GM19438 (cell line): ENCODE results near the gene EPHA1.

Source experiments
- ATAC-seq: cut with Tn5 transposase; IDR thresholded peaks from one replicate; pipeline ENCODE4 v1.9.1; 2021; ENCODE audit warnings: low read depth; ENCODE audit not compliant: unreplicated experiment

EPHA1 gene

DNA sequence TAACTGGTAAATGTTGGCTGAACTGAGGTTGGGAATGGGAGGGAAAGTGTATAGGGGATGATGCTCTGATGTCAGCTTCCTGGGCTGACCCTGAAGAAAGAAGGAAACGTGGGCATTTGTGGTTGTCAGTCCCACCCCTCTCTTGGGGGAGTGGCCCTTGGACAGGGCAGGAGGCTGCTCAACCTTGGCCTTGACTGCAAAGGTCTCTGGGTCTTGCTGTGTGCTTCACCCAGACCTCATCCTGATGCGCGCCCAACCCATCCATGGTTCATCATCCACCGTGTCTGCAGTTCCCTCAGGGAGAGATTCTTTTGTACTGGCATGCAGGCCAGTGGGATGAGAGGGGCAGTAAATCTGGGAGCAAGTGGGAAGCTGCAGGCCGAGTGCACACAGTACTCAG lies 32.3 kb downstream of the EPHA1 start:
- no peak for ATAC-seq

DNA sequence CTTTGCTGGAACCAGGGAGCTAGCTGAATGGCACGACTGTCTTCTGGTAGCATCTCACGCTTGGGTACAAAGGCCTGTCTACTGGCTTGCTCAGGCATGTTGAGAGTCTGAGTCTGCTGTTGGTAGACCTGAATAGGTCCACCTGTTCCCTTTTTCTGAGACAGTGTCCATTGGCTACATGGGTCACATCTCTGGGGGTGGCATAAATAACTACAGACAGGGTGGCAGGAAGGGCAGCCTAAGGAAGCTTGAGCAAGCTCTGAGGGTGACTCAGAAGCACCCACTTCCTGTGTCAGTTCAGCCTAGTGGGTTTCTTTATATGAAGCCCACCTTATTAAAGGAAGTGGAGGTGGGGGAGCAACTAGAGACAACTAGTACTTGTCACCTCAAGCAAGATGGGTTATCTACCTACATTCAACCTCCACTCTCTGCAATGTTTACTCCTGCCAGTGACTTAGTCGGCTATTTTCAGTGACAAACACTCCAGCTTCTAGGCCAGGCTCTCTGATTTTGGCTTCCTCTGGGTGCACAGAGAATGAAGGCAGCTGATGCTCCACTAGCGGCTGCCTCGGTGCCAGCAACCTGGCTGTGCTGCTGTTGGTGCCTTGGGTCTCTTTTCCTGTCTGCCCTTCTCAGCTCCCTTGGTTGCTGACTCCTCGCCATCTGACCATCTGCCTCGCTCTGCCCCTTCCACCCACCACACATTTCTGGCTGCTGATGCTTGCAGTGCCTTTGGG lies 33.2 kb downstream of the EPHA1 start:
- ATAC-seq: no peak

DNA sequence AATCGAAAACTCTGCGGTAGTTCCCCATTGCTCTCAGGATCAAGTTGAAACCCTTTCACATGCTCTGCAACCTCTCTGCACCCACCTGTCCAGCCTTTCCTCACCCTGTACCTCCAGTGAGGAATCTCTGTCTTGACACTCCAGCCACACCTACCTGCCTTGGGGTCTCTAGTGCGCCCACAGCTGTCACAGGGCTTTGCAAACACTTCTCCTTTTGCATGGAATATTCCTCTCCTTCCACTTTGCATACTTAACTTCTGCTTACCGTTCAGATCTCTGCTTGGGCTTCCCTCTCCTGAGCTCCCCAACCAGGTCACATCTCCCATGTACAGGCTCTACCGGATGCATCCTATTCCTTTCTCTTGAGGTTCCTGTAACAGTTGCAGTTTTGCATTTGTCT lies 34.1 kb downstream of the EPHA1 start:
- no peak for ATAC-seq

DNA sequence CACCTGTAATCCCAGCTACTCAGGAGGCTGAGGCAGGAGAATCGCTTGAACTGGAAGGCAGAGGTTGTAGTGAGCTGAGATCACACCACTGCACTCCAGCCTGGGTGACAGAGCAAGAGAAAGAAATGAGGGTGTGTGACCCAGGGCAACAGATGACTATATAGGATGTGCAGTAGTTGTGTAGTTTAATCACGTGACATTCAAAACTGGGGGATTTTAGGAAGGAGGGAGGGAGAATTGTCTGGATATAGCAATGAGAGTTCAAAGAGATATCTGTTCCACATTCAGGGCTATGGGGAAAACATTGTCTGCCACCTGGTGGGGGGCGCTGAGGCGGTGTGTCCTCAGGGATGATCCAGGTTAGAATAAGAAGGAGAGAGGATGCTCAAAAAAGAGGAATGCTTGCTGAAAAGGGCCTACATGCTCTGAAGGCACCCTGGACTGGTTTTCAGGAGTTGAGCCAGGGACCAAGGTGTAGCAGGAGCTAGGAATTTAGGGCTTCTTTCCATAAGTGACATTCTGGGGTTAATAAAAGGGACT lies 35.3 kb downstream of the EPHA1 start:
- ATAC-seq: no peak

DNA sequence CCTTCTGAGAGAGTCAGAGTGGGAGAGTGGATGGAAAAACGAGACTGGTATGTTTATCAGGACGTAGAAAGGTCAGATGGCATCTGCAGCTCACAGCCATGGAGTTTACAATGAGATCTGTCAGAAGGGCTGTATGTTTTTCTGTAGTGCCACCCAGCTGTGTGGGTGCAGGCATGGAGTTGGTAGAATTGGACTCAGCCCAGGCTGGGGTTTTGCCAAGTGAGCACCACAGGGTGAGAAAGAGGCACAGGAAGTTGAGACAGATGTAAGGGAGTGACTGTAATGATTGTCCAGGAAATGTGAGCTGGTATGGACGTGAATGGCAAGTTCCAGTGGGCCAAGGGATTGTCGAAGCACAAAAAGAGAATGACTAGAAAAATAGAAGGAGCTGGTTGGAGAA lies 36.6 kb downstream of the EPHA1 start:
- ATAC-seq: no peak

DNA sequence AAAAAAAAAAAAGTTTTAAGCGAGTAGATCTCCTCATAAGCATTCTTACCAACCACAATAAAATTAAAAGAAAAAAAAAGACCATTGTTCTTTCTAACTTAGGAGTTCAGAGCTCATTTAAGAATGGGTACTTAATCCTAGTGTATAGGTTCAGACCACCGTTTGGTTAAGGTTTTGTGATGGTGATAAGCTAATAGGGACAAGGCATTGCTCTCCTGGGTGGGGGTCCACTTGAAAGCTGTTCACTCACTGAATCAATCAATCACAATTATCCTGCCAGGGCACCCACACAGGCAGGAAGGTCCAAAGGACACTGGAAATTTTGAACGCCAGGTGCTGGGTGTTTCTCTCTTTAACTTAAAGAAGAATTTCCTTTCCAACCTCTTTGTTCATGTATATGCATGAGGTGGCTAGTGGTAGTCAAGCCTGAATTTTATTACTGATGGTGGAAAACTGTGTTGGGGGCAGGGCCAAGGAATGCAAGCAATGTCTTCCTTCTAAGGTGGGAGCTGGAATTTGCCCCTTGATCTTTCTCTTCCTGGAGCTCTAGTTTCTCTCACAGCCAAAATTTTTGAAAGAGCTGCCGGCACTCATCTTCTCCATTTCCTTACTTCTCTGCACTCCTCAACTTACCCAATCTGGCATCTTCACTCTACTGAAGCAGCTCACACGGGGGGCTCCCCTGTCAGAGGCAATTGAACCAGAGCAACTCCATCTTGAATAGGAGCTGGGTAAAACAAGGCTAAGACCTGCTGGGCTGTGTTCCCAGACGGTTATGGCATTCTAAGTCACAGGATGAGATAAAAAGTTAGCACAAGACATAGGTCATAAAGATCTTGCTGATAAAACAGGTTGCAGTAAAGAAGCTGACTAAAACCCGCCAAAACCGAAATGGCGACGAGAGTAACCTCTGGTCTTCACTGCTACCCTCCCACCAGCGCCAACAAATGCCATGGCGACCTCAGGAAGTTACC lies 38.7 kb downstream of the EPHA1 start:
- ATAC-seq: no peak

DNA sequence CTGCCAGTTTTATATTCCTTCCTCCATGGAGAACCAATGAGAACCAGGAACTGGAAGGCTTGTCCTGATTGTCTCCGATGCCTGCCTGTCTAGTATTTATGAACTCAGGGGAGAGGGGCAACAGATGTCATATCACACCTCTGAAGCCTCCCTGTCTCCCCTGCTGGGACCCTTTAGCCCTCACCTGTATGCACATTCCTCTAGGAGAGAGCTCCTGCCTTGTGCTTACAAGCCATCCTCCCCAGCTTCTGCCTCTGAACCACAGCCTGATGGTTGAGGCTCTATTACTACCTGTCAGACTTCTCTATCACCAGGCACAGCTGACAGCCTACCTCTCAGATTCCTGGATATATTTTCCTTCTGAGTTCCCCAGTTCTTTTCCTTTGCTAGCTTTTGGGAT lies 40.3 kb downstream of the EPHA1 start:
- no peak for ATAC-seq

DNA sequence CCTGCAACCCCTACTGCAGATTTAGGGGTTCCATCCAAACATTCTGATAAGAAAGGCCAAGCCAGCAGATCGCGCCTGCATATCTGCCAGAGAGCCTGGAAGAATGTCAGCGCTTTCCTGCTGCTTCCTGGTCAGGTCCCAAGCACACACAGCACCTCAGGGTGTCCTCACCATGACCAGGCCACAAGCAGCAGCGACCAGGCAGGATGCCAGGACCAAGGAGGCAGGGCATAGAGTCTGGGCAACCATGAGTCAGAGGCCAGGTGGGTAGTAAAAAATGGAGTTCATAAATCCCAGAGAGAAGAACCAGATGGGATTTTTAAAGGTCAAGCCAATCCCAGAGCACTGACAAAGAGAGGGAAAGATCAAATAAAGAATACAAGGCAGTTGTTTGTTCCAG lies 40.7 kb downstream of the EPHA1 start:
- ATAC-seq: no peak

DNA sequence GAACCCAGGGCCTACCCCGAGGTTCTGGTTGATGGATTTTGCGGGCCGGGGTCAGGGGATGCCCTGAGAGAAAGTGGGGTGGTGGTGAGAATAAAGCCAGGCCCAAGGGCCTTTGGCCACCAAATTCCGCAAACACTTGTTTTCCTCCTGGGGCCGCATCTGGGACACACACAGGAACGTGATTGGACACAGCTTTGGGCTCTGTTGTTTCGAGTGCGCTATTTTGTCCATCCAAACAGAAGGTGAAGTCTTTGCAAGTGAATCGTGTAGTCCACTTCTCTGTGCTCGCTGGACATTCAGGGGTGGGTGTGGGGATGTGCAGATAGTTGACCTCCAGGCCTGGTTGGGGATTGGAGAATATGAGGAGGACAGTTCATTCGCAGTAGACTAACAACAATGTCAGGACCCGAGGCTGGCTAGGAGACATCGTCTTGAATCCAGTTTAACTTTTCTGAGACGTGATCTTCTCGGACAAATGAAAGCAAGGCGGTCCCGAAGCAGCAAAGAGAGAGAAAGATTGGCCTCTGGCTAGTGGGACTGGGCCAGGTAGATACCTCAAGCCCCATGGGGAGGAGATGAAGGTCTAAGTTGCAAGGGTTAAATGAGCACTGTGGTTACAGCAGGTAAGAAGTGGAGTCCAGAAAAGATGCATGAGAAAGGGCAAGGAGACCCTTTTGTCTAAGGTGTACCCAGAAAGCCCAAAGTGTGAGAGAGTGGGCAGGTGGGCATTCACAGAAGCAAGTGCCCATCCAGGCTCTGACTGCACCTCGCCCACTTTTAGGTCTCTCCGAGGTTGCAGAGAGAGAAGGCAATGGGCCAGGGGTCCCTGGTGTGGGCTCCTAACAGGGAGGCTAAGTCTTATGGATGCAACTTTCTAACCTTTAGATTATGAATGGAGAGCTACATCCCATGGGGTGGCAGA lies 45.4 kb downstream of the EPHA1 start:
- no peak for ATAC-seq

DNA sequence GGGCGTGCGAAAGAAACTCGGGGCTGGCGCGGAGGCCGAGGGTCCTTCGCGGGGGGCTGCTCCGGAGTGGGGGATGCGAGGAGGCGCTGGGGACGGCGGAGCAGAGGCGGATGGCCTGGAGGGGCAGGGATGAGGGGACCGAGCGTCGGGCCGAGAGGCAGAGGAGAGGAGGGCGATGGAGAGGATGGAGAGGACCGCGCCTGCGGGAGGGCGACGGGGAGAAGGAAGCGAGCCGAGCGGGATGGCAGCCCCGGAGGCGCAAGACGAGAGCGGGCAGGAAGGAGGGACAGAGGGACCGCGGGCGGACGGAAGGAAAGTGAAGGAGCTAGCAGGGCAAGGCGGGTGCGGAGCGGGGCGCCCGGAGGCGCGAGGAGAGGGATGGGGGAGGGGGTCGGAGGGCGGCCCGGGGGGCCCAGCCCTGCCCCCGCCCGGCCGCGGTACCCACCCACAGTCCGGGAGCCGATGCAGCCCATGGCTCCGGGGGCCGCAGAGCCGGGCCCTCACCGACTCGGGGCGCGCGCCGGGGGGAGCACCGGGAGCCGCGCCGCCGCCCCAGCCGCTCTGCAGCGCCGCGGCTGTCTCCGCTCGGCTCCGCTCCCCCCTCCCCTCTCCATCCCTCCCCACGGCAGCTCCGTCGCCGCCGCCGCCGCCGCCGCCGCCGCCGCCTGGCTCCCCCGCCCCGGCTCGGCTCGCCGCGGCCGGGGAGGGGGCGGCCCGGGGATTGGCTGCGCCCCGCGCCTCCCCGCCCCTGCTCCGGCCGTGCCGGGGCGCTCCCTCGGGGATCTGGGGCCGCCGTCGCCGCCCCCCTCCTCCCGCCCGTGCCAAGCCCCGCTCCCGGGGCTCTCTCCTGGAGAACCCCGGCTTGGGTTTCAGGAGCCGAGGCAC lies 46.3 kb downstream of the EPHA1 start, which contains the start of gene FAM131B:
TSS of gene FAM131B (minus strand) at position 583 of the 885 bp plus-strand sequence. CDS start at position 473, 110 bp downstream.
- ATAC-seq: peak; percentile 50

DNA sequence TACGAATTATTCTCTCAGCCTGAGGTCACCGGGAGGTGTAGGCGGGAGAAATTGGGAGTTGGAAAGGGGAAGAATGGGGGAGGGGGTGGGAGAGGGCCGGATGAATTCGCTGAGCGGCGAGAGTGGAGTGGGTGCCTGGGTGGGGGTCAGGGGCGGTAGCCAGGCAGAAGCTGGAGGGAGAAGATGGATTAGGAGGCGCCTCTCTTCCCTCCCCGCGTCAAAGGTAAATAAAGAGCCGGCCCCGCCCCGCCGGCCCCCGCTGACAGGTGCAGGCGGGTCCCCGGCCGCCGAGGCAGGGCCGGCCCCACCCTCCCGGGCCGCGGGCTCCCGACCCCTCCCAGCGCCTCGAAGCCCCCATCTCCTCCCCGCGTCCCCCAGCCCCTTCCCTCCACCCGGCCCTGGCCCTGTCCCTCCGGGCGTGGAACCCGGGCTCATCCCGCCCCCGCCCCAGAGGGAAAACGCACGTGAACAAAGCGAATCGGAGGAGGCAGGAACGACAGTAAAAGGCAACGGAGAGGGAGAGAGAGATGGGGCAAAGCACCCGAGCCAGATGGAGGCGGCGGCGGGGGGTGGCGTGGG lies 47.0 kb downstream of the EPHA1 start:
- no peak for ATAC-seq

DNA sequence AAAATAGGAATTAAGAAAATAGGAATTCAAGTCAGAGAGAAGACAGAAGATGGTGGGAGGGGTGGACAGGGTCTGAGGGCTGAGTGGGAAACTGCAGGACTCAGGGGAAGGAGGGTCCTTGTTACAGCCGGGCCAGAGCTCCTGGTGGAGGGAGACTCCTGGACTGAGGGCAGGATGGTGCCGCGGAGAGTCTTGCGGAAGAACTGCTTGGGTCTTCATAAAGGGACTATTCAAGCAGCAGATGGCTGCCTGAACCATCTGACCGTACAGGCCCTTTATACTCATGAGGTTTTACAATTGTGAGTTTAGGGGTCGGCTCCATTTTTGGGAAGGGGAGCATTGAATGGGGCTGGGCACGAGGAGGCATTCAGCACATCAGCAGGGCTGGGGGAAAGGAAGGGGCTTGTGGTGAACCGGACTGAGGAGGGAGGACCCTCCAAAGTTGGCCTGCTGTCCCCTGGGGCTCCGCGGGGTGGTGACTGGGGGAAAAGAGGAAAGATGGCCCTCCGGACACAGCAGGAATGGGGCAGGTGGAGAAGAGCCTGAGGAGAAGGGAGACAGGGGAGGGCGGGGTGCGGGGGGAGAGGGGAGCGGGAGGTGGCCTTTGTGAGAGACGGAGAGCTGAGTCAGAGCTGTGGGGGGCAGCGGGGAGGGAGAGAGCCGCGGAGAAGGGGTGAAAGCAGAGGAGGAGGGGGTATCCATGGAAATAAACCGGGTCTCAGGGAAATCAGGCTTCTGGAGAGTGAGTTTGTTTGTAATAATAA lies 47.7 kb downstream of the EPHA1 start:
- ATAC-seq: no peak

DNA sequence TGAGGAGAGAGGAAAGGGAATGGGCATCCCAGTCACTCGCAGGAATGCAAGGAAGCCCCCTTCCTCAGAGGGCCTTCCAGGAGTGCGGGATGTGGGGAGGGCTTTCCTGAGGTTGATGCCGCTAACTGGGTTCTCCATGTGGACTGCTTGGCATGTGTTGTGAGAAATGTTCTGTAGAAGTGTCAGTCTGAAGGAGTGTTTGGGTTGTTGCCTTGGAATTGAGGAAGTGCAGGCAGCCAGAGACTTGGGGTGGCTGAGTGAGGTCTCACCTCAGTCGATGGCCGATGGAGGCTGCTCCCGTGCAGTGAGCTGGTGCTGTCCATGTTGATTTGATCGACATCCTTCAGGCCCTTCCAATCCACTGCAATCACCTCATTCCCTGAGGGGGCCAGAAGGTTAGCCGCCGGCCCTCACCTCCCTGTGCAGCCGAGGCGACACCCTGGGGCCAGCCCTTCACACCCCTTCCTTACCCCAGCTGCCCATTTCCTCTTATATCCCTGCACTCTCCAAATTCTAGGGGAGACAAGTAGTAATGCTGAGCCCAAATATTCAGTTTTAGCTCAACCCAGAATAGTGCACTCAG lies 48.8 kb downstream of the EPHA1 start:
- no peak for ATAC-seq

DNA sequence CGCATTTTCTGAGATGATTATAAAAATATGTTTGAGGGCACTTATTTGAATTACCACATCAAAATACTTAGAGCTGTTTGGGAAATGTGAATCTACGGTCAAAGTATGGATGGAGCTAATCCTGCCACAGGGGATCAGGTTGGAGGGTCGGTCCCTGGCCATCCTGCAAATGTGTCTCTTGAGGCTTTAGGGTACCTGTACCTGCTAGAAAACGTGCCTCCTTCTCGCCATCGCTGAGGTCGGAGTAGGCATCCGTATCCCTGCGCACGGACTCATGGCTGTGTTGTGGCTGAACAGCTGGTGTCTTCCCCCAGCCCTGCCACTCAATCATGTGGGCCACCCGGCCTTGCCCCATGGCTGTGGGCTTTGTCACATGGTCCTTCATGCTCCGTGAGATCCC lies 50.0 kb downstream of the EPHA1 start:
- ATAC-seq: no peak

DNA sequence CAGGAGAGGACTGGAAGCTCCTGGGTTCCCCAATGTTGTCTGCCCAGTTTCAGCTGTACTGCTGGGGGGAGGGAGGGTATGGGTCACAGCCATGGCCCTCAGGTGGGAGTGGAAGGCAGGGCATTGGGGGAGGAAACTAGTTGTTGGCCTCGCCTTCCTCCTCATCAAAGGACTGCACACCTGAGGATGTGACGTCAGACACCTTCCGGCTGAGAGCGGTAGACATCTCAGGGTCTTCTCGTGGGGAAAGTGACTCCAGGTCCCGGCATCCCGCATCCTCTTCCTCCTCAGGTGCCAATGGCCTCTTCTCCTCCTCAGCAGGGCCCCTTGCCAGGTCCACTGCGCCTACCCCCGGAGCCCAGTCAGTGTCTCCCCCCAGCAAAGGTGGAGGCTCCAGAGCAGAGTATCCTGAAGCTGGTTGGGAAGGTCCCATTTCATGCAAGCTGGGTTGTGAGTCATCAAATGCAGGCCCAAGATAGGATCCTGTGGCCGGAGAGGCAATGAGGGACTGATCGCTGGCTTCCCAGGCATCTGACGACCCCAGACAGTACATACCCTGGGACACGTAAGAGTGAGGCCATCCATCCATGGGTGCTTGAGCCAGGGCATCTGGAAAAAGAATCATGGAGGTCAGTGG lies 52.1 kb downstream of the EPHA1 start:
- ATAC-seq: no peak

DNA sequence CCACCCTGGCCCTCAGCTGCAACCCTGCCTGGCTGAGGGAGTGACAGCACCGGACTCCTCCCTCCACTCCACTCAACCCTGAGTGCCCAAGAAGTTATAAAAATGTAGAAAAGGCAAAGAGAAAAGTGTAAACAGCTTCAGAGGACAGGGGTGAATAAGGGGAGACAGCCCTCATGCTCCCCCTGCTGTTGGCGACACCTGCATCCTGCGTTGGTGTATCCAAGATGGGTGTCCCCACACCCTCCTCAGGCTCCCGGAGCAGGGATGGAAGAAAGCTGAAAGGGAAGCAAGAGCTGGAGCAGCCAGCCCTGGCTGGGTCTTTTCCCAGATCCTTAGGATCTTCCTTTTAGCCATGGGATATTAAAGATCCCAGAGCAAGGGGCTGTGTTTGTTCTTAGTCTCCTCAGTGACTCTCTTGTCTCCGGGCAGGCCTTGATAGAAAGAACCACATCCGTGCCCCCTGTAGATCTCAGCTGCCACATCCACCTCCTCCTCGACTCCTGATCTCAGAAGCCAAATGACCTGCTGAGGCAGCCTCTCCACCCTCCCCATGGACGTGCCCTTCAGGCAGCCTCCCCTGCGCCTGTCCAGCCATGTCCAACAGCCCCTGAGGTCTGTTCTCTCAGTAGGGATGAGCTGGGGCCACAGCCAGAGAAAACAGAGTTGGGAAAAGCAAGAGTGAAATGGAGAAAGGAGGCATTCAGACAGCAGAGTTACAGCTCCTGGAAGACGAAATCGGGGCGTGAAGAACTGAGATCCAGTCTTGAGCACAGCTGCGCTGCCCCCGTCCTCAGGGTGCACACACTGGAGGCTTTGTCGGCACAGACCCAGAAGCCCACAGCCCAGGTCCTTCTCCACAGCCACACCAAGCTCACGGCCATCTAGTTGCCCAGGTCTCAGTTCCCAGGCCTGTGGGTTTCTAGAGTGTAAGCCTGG lies 52.9 kb downstream of the EPHA1 start:
- no peak for ATAC-seq
